ENCODE measurements around the gene PRKCB.

The PRKCB gene

GRCh38 chr16:23899869-23900268 is 64.1 kb downstream of the PRKCB start:
- no peak for TF ChIP-seq CTCF (IDR thresholded peaks at IDR 0.05; ENCODE audit: borderline replicate concordance, control extremely low read depth, extremely low read depth, insufficient read depth, missing control alignments)
- DNase-seq (ENCODE audit: low spot score), result no peak
- in situ Hi-C loops (cut with MboI; ENCODE audit: low sequenced_read_pairs, unreplicated experiment), result no loop called here

DNA sequence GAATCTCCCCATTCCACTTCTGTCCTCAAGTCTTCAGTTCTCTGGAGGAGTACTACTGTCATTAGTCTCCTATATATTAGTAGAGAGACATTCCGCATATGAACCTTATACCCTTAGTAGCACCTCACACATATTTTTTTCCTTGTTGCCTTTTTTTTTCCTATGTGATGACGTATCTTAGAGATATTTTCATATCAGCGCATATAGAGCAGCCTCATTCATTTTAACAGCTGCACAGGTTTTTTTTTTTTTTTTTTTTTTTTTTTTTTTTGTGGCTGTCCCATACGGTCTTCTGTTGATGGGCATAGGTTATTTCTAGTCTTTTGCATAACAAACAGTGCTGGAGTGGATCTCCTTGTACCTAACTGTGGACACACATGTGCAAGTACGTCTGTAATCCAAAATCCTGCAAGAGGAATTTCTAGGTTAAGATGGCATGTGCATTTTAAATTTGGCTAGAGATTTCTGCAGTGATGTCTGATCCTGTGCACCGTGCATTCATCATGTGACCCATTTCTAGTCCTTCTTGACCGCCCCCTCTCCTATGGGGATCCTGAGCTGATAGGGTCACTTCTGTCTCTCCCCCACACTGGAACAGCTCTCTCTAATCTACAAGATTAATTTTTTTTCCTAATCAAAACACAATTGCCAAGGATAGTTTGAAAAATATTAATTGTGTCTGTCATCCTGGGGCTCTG is 64.8 kb downstream of the PRKCB start:
- DNase-seq (ENCODE audit: low spot score), result no peak
- in situ Hi-C loops (cut with MboI; ENCODE audit: low sequenced_read_pairs, unreplicated experiment), result no loop called here
- no peak for TF ChIP-seq CTCF (IDR thresholded peaks at IDR 0.05; ENCODE audit: borderline replicate concordance, control extremely low read depth, extremely low read depth, insufficient read depth, missing control alignments)

- no peak for TF ChIP-seq CTCF (IDR thresholded peaks at IDR 0.05; ENCODE audit: borderline replicate concordance, control extremely low read depth, extremely low read depth, insufficient read depth, missing control alignments)
Measured at GRCh38 chr16:23901178-23902033, 65.6 kb downstream of the PRKCB start.

DNA sequence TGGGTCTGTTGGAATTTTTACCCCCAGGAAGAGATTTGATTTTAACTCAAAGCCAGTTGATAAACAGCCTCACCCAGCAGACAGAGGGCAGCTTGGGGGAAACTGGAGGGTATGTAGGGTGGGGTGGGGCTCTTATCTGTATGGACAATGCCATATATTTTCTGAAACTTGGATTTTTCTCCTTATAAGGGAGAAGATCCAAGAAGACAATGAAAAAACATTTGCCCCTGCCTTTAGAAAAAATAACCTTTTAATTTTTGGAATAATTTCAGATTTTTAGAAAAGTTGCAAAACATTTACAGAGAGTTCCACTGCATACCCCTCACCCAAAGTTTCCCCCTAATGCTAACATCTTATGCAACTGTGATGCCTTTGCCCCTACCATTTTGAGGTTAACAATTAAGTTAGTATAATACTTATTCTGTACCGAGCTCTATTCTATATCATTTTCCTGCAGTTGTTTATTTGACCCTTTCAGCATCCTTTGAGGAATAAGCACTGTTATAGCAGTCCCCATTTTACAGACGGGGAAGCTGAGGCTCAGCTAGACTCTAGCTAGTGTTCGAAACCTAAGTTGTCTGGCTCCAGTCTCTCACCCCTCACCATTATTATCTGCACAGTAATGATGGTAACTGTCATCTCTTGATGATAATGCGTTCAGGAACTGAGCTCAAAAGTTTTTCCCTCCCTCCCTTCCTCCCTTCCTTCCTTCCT is 66.4 kb downstream of the PRKCB start:
- no peak for TF ChIP-seq CTCF (IDR thresholded peaks at IDR 0.05; ENCODE audit: borderline replicate concordance, control extremely low read depth, extremely low read depth, insufficient read depth, missing control alignments)
- in situ Hi-C loops (cut with MboI; ENCODE audit: low sequenced_read_pairs, unreplicated experiment), result no loop called here
- DNase-seq (ENCODE audit: low spot score), result no peak

More at GRCh38 chr16:23901178-23902033, 65.6 kb downstream of the PRKCB start:
- no peak for DNase-seq (ENCODE audit: low spot score)
- in situ Hi-C loops (cut with MboI; ENCODE audit: low sequenced_read_pairs, unreplicated experiment), result no loop called here

DNA sequence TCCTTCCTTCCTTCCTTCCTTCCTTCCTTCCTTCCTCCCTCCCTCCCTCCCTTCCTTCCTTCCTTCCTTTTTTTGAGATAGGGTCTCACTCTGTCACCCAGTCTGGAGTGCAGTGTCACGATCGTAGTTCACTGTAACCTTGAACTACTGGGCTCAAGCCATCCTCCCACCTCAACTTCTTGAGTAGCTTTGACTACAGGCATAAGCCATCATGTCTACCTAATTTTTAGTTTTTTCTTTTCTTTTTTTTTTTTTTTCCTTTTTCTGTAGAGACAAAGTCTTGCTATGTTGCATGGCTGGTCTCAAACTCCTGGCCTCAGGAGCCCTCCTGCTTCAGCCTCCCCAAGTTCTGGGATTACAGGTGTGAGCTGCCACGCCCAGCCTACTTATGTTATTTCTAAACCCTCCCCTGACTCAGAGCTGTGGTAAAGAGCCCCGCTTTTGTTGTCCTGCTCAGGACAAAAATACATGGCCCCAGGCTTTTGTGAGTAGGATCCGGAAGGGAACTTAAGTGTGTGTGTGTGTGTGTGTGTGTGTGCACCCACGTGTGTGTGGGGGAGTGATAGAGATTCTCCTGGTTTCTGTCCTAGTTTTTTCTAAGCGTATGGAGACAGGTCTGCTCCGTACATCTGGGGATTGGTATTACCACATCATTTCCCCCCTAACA is 67.1 kb downstream of the PRKCB start:
- no peak for DNase-seq (ENCODE audit: low spot score)
- in situ Hi-C loops (cut with MboI; ENCODE audit: low sequenced_read_pairs, unreplicated experiment), result no loop called here
- TF ChIP-seq CTCF (IDR thresholded peaks at IDR 0.05; ENCODE audit: borderline replicate concordance, control extremely low read depth, extremely low read depth, insufficient read depth, missing control alignments), result no peak

- no peak for DNase-seq (ENCODE audit: low spot score)
- no peak for TF ChIP-seq CTCF (IDR thresholded peaks at IDR 0.05; ENCODE audit: borderline replicate concordance, control extremely low read depth, extremely low read depth, insufficient read depth, missing control alignments)
- in situ Hi-C loops (cut with MboI; ENCODE audit: low sequenced_read_pairs, unreplicated experiment), result no loop called here
Measured at GRCh38 chr16:23905027-23905426, 69.2 kb downstream of the PRKCB start.
